Activated naive CD8-positive, alpha-beta T cell treated with anti-CD3 and anti-CD28 coated beads, Interleukin-2, amount 50 U/mL, for 16 hours (primary cell): ENCODE data around the gene EXOC4.
"Not testable (repeated sequence)": the region's sequence is repeated elsewhere in the genome, so short reads cannot be mapped to it uniquely, and the experiment has no call there.

Experiments used
- DNase-seq: peaks from one replicate; pipeline ENCODE4 v3.0.0-alpha.2; 2020; ENCODE audit warnings: low read depth, low spot score

EXOC4 gene

GRCh38 chr7:133275446-133276095 is 22.7 kb downstream of the EXOC4 start:
- no peak for DNase-seq

- DNase-seq: not testable (repeated sequence)
Observed at GRCh38 chr7:133278975-133279374, 26.1 kb downstream of the EXOC4 start.

GRCh38 chr7:133282094-133282493 is 29.2 kb downstream of the EXOC4 start:
- DNase-seq: no peak

GRCh38 chr7:133284092-133284491 is 31.2 kb downstream of the EXOC4 start:
- no peak for DNase-seq

GRCh38 chr7:133288970-133289369 is 36.1 kb downstream of the EXOC4 start:
- DNase-seq: no peak

- no peak for DNase-seq
Observed at GRCh38 chr7:133290041-133290440, 37.2 kb downstream of the EXOC4 start.

- no peak for DNase-seq
Observed at GRCh38 chr7:133290676-133291333, 37.9 kb downstream of the EXOC4 start.

- DNase-seq: no peak
Observed at GRCh38 chr7:133292631-133293030, 39.8 kb downstream of the EXOC4 start.

- DNase-seq: no peak
Observed at GRCh38 chr7:133293384-133294160, 40.7 kb downstream of the EXOC4 start.

GRCh38 chr7:133294234-133294633 is 41.4 kb downstream of the EXOC4 start:
- no peak for DNase-seq

- no peak for DNase-seq
Observed at GRCh38 chr7:133295484-133295883, 42.6 kb downstream of the EXOC4 start.

- DNase-seq: no peak
Observed at GRCh38 chr7:133297093-133297492, 44.2 kb downstream of the EXOC4 start.

- no peak for DNase-seq
Observed at GRCh38 chr7:133298080-133298479, 45.2 kb downstream of the EXOC4 start.

GRCh38 chr7:133299676-133300075 is 46.8 kb downstream of the EXOC4 start:
- DNase-seq: no peak

GRCh38 chr7:133300088-133300487 is 47.2 kb downstream of the EXOC4 start:
- DNase-seq: no peak

- DNase-seq: no peak
Observed at GRCh38 chr7:133300811-133301210, 47.9 kb downstream of the EXOC4 start.

GRCh38 chr7:133301444-133301843 is 48.6 kb downstream of the EXOC4 start:
- no peak for DNase-seq

- no peak for DNase-seq
Observed at GRCh38 chr7:133303372-133303771, 50.5 kb downstream of the EXOC4 start.

GRCh38 chr7:133303931-133304330 is 51.1 kb downstream of the EXOC4 start:
- DNase-seq: no peak

- no peak for DNase-seq
Observed at GRCh38 chr7:133309333-133309732, 56.5 kb downstream of the EXOC4 start.

GRCh38 chr7:133310232-133310862 is 57.5 kb downstream of the EXOC4 start:
- DNase-seq: no peak

GRCh38 chr7:133313575-133313974 is 60.7 kb downstream of the EXOC4 start:
- DNase-seq: no peak
